NCI-H774 (cell line): ENCODE results near the gene MAD2L1BP.

Experiments
- DNase-seq: peaks from one replicate; lab custom pipeline; 2025; lab: John Stamatoyannopoulos, UW

The MAD2L1BP gene

GRCh38 chr6:43667245-43668150 is 31.9 kb downstream of the MAD2L1BP start:
- peak; percentile 73 for DNase-seq

- DNase-seq = peak; percentile 74
Measured at GRCh38 chr6:43668151-43669028, 32.8 kb downstream of the MAD2L1BP start.

- DNase-seq = no peak
Measured at GRCh38 chr6:43669050-43669921, 33.6 kb downstream of the MAD2L1BP start.

- no peak for DNase-seq
Measured at GRCh38 chr6:43669922-43670622, 34.4 kb downstream of the MAD2L1BP start.

- DNase-seq = no peak
Measured at GRCh38 chr6:43670623-43670986, 35.0 kb downstream of the MAD2L1BP start.

GRCh38 chr6:43671011-43671800 is 35.6 kb downstream of the MAD2L1BP start:
- no peak for DNase-seq

GRCh38 chr6:43671801-43672690 is 36.4 kb downstream of the MAD2L1BP start:
- no peak for DNase-seq

GRCh38 chr6:43673444-43674084 is 37.9 kb downstream of the MAD2L1BP start:
- no peak for DNase-seq

GRCh38 chr6:43674291-43674690 is 38.7 kb downstream of the MAD2L1BP start:
- no peak for DNase-seq

- DNase-seq = no peak
Measured at GRCh38 chr6:43674921-43675320, 39.3 kb downstream of the MAD2L1BP start.

- no peak for DNase-seq
Measured at GRCh38 chr6:43676962-43677606, 41.4 kb downstream of the MAD2L1BP start.

GRCh38 chr6:43677759-43678158 is 42.1 kb downstream of the MAD2L1BP start:
- no peak for DNase-seq

- no peak for DNase-seq
Measured at GRCh38 chr6:43678341-43678740, 42.7 kb downstream of the MAD2L1BP start.

GRCh38 chr6:43679057-43679456 is 43.4 kb downstream of the MAD2L1BP start:
- no peak for DNase-seq

GRCh38 chr6:43680308-43681200 is 44.9 kb downstream of the MAD2L1BP start:
- DNase-seq = no peak

- DNase-seq = no peak
Measured at GRCh38 chr6:43681303-43681702, 45.7 kb downstream of the MAD2L1BP start.

GRCh38 chr6:43682724-43683429 is 47.2 kb downstream of the MAD2L1BP start:
- DNase-seq = no peak
